ENCODE data around the gene FBF1. TPM values are rescaled to one million over a fixed set of nuclear protein-coding genes. Genes with fewer than 3 reads are reported as not detected.

Gene FBF1
- total RNA-seq, 4 donors from 2014 or later = 20.4 to 23.8 (median 22.4) TPM

- intact Hi-C loops (cut with DNase I; ENCODE audit: low total_unique reads) = no loop called here
- no peak for DNase-seq (ENCODE audit: low spot score in 2 of 2)
- no peak overlapping the region for H3K4me3 ChIP-seq (ENCODE audit: low read depth, poor library complexity, severe bottlenecking)
- TF ChIP-seq CTCF (IDR thresholded peaks at IDR 0.05) = no peak
- TF ChIP-seq POLR2A (IDR thresholded peaks at IDR 0.05) = no peak
- WGBS, 2 donors = 83 to 88% methylated on average over 18 of the region's 18 CpGs
Measured at GRCh38 chr17:75922173-75922961, 18.5 kb downstream of the FBF1 start.

GRCh38 chr17:75921596-75921995 lies 19.2 kb downstream of the FBF1 start:
- 88 to 90% methylated on average over 9 to 15 of the region's 15 CpGs for WGBS, 2 donors
- TF ChIP-seq CTCF (IDR thresholded peaks at IDR 0.05) (no peak), POLR2A (IDR thresholded peaks at IDR 0.05) (no peak)
- intact Hi-C loops (cut with DNase I; ENCODE audit: low total_unique reads) = no loop called here
- H3K4me3 ChIP-seq (ENCODE audit: low read depth, poor library complexity, severe bottlenecking) = no peak overlapping the region
- no peak for DNase-seq (ENCODE audit: low spot score in 2 of 2)

GRCh38 chr17:75920045-75920560 lies 20.7 kb downstream of the FBF1 start:
- no peak for DNase-seq (ENCODE audit: low spot score in 2 of 2)
- no peak for TF ChIP-seq CTCF (IDR thresholded peaks at IDR 0.05)
- no peak for TF ChIP-seq POLR2A (IDR thresholded peaks at IDR 0.05)
- no peak overlapping the region for H3K4me3 ChIP-seq (ENCODE audit: low read depth, poor library complexity, severe bottlenecking)
- WGBS, 2 donors = 87% methylated on average over 11 of the region's 11 CpGs; no CpG with 5 or more reads in 1 of the 2 donors
- intact Hi-C loops (cut with DNase I; ENCODE audit: low total_unique reads) = no loop called here

- no peak for DNase-seq (ENCODE audit: low spot score in 2 of 2)
- TF ChIP-seq POLR2A (IDR thresholded peaks at IDR 0.05) = no peak
- TF ChIP-seq CTCF (IDR thresholded peaks at IDR 0.05) = no peak
- no peak overlapping the region for H3K4me3 ChIP-seq (ENCODE audit: low read depth, poor library complexity, severe bottlenecking)
- 93 to 94% methylated on average over 21 to 22 of the region's 22 CpGs for WGBS, 2 donors
- intact Hi-C loops (cut with DNase I; ENCODE audit: low total_unique reads) = no loop called here
Measured at GRCh38 chr17:75919611-75920010, 21.2 kb downstream of the FBF1 start.

GRCh38 chr17:75917917-75918445 lies 22.9 kb downstream of the FBF1 start:
- H3K4me3 ChIP-seq (ENCODE audit: low read depth, poor library complexity, severe bottlenecking) = no peak overlapping the region
- DNase-seq (ENCODE audit: low spot score in 2 of 2) = no peak
- intact Hi-C loops (cut with DNase I; ENCODE audit: low total_unique reads) = no loop called here
- no peak for TF ChIP-seq CTCF (IDR thresholded peaks at IDR 0.05)
- TF ChIP-seq POLR2A (IDR thresholded peaks at IDR 0.05) = no peak
- 97 to 98% methylated on average over 18 to 20 of the region's 31 CpGs for WGBS, 2 donors
